Urinary bladder (tissue), 4 donors: ENCODE results near the gene LPP. TPM values are rescaled to one million over a fixed set of nuclear protein-coding genes. Genes with fewer than 3 reads are reported as not detected.
A peak's percentile ranks its signal among the peaks of the same experiment; 100 is the strongest.

Source experiments
- DNase-seq: peaks from one replicate; pipeline ENCODE4 v3.0.0-alpha.2; 2015; ENCODE audit errors: extremely low spot score
- H3K27ac ChIP-seq: one replicate; pipeline ENCODE4 v1.5.1; 2013; ENCODE audit warnings: low read depth, mild to moderate bottlenecking, moderate library complexity
- H3K36me3 ChIP-seq: one replicate; pipeline ENCODE4 v1.6.1; 2013; ENCODE audit warnings: mild to moderate bottlenecking, moderate library complexity; ENCODE audit not compliant: insufficient read depth
- H3K4me1 ChIP-seq: one replicate; pipeline ENCODE4 v1.6.1; 2013; ENCODE audit warnings: mild to moderate bottlenecking, moderate library complexity; ENCODE audit not compliant: insufficient read depth
- H3K4me3 ChIP-seq: one replicate; pipeline ENCODE4 v1.5.1; 2013; ENCODE audit warnings: low read depth, low read length
- WGBS: extraction: QIAGEN DNeasy Blood & Tissue Kit; methylation state at CpG from one replicate; pipeline ENCODE4 v1.1.7; 2013; 5-methylcytosine and 5-hydroxymethylcytosine counted together
- polyA plus RNA-seq: library from polyadenylated mRNA; stranded (reverse); fragments of 200-250 nt; gene quantifications from one replicate; pipeline ENCODE4 v1.2.3, GENCODE V29; 2013
- total RNA-seq: library from RNA; depleted of rRNA; stranded (reverse); fragments of >200 nt; gene quantifications from one replicate; pipeline ENCODE4 v1.2.3, GENCODE V29; 2014
- donor health status: healthy with polysubstance abuse.
- donor health status: healthy.

LPP gene
- total and polyA plus RNA-seq, 2 donors: 133 to 705 TPM

GRCh38 chr3:188149587-188149986 lies 4.4 kb upstream of the LPP start:
- Histone ChIP-seq H3K36me3 (no peaks in the 10 kb centered on the region), H3K4me1 (peaks cover 2% of the 10 kb centered on the region), H3K27ac (no peak overlapping the region), H3K4me3 (no peak overlapping the region)
- no peak for DNase-seq
- 82% methylated on average over 9 of the region's 9 CpGs for WGBS

GRCh38 chr3:188150982-188151381 lies 3.0 kb upstream of the LPP start:
- H3K27ac ChIP-seq: no peak overlapping the region
- 96% methylated on average over 6 of the region's 6 CpGs for WGBS

GRCh38 chr3:188151438-188151837 lies 2.5 kb upstream of the LPP start:
- no peak for DNase-seq
- peaks cover 4% of the 10 kb centered on the region for H3K4me1 ChIP-seq
- H3K27ac ChIP-seq: no peak overlapping the region
- no peak overlapping the region for H3K4me3 ChIP-seq
- WGBS: 42% methylated on average over 4 of the region's 4 CpGs
- H3K36me3 ChIP-seq: no peaks in the 10 kb centered on the region

More at GRCh38 chr3:188150982-188151381, 3.0 kb upstream of the LPP start:
- Histone ChIP-seq H3K36me3 (no peaks in the 10 kb centered on the region), H3K4me3 (no peak overlapping the region), H3K4me1 (peaks cover 3% of the 10 kb centered on the region)
- no peak for DNase-seq

- peak; percentile 59 for DNase-seq
Observed at GRCh38 chr3:188152660-188153436, 1.1 kb upstream of the LPP start.

GRCh38 chr3:188153437-188154013 lies 432 bp upstream of the LPP start:
- H3K4me3 ChIP-seq: peak overlapping the region; percentile 92
- under 1% methylated on average over 36 of the region's 36 CpGs for WGBS
- peaks cover 4% of the 10 kb centered on the region for H3K4me1 ChIP-seq
- H3K27ac ChIP-seq: peak overlapping the region; percentile 93
- peak; percentile 63 for DNase-seq
- H3K36me3 ChIP-seq: no peaks in the 10 kb centered on the region

More at GRCh38 chr3:188152660-188153436, 1.1 kb upstream of the LPP start:
- WGBS: 19% methylated on average over 25 of the region's 25 CpGs
- Histone ChIP-seq H3K4me3 (peak overlapping the region; percentile 92), H3K36me3 (no peaks in the 10 kb centered on the region), H3K27ac (peak overlapping the region; percentile 93), H3K4me1 (peaks cover 4% of the 10 kb centered on the region)

- peak overlapping the region; percentile 93 for H3K27ac ChIP-seq
- WGBS: 14% methylated on average over 8 of the region's 8 CpGs
- no peak for DNase-seq
- peak overlapping the region; percentile 92 for H3K4me3 ChIP-seq
- peaks cover 4% of the 10 kb centered on the region for H3K4me1 ChIP-seq
- H3K36me3 ChIP-seq: no peaks in the 10 kb centered on the region
Observed at GRCh38 chr3:188154809-188155574, 1.0 kb downstream of the LPP start.

GRCh38 chr3:188156056-188156455 lies 2.1 kb downstream of the LPP start:
- Histone ChIP-seq H3K27ac (no peak overlapping the region), H3K4me1 (peaks cover 4% of the 10 kb centered on the region), H3K36me3 (no peaks in the 10 kb centered on the region), H3K4me3 (no peak overlapping the region)
- no peak for DNase-seq
- 49% methylated on average over 2 of the region's 2 CpGs for WGBS

GRCh38 chr3:188157407-188157806 lies 3.5 kb downstream of the LPP start:
- no peak for DNase-seq
- H3K4me1 ChIP-seq: peaks cover 2% of the 10 kb centered on the region
- no peak overlapping the region for H3K4me3 ChIP-seq
- no peaks in the 10 kb centered on the region for H3K36me3 ChIP-seq
- WGBS: 70% methylated on average over 6 of the region's 6 CpGs
- H3K27ac ChIP-seq: no peak overlapping the region

GRCh38 chr3:188157971-188158370 lies 4.0 kb downstream of the LPP start:
- H3K27ac ChIP-seq: no peak overlapping the region
- no peaks in the 10 kb centered on the region for H3K36me3 ChIP-seq
- DNase-seq: no peak
- no peak overlapping the region for H3K4me3 ChIP-seq
- H3K4me1 ChIP-seq: peaks cover 2% of the 10 kb centered on the region
- WGBS: 60% methylated on average over 5 of the region's 5 CpGs

GRCh38 chr3:188158731-188159310 lies 4.9 kb downstream of the LPP start:
- Histone ChIP-seq H3K27ac (peak overlapping the region; percentile 4), H3K4me3 (no peak overlapping the region), H3K4me1 (peaks cover 2% of the 10 kb centered on the region), H3K36me3 (no peaks in the 10 kb centered on the region)
- WGBS: 56% methylated on average over 9 of the region's 9 CpGs
- no peak for DNase-seq

- no peak for DNase-seq
- H3K4me3 ChIP-seq: no peak overlapping the region
- H3K36me3 ChIP-seq: no peaks in the 10 kb centered on the region
- H3K4me1 ChIP-seq: peaks cover 3% of the 10 kb centered on the region
- H3K27ac ChIP-seq: no peak overlapping the region
Observed at GRCh38 chr3:188160751-188161150, 6.8 kb downstream of the LPP start.

GRCh38 chr3:188164248-188164687 lies 10.3 kb downstream of the LPP start:
- Histone ChIP-seq H3K27ac (peak overlapping the region; percentile 16), H3K36me3 (no peaks in the 10 kb centered on the region), H3K4me1 (peaks cover 1% of the 10 kb centered on the region), H3K4me3 (no peak overlapping the region)
- DNase-seq: no peak
- 39% methylated on average over 2 of the region's 2 CpGs for WGBS

GRCh38 chr3:188165596-188165995 lies 11.6 kb downstream of the LPP start:
- no peaks in the 10 kb centered on the region for H3K36me3 ChIP-seq
- H3K4me3 ChIP-seq: no peak overlapping the region
- no peak overlapping the region for H3K27ac ChIP-seq
- no peak for DNase-seq
- WGBS: 63% methylated on average over 9 of the region's 9 CpGs
- H3K4me1 ChIP-seq: peaks cover 1% of the 10 kb centered on the region
